Muscle layer of colon (tissue), 2 donors: ENCODE results near the gene C14orf132.

ENCODE experiments used
- H3K27ac ChIP-seq: one replicate; pipeline ENCODE4 v1.7.0; 2013; ENCODE audit warnings: low read depth, mild to moderate bottlenecking, low read length, moderate library complexity
- H3K27me3 ChIP-seq, 2 donors: one replicate each; pipeline ENCODE4 v1.7.0; 2013; ENCODE audit warnings: low read length in 2 of 2, mild to moderate bottlenecking in 2 of 2; ENCODE audit not compliant: insufficient read depth in 2 of 2, control insufficient read depth in 1 of 2
- H3K36me3 ChIP-seq: one replicate; pipeline ENCODE4 v1.7.0; 2013; ENCODE audit warnings: mild to moderate bottlenecking, low read length; ENCODE audit not compliant: insufficient read depth
- H3K4me1 ChIP-seq: one replicate; pipeline ENCODE4 v1.7.0; 2013; ENCODE audit warnings: mild to moderate bottlenecking, low read length; ENCODE audit not compliant: insufficient read depth
- H3K4me3 ChIP-seq, 2 donors: one replicate each; pipeline ENCODE4 v1.7.0; 2013; ENCODE audit warnings: low read length in 2 of 2, low read depth in 1 of 2, mild to moderate bottlenecking in 1 of 2, moderate library complexity in 1 of 2
- H3K9ac ChIP-seq: one replicate; pipeline ENCODE4 v1.7.0; 2013; ENCODE audit warnings: low read length
- H3K9me3 ChIP-seq: one replicate; pipeline ENCODE4 v1.7.0; 2013; ENCODE audit warnings: mild to moderate bottlenecking, low read length
- donor health status: abdominal sarcoma.
- donor health status: Adenocarcinoma of cecum.

The C14orf132 gene

GRCh38 chr14:96088911-96089310 is 49.7 kb downstream of the C14orf132 start:
- H3K27ac ChIP-seq, result no peak overlapping the region
- H3K4me1 ChIP-seq, result peaks cover 11% of the 10 kb centered on the region
- H3K36me3 ChIP-seq, result peaks cover 16% of the 10 kb centered on the region
- no peak overlapping the region for H3K4me3 ChIP-seq
- H3K27me3 ChIP-seq, result no peaks in the 10 kb centered on the region
- no peak overlapping the region for H3K9ac ChIP-seq
- H3K9me3 ChIP-seq, result no peaks in the 10 kb centered on the region

DNA sequence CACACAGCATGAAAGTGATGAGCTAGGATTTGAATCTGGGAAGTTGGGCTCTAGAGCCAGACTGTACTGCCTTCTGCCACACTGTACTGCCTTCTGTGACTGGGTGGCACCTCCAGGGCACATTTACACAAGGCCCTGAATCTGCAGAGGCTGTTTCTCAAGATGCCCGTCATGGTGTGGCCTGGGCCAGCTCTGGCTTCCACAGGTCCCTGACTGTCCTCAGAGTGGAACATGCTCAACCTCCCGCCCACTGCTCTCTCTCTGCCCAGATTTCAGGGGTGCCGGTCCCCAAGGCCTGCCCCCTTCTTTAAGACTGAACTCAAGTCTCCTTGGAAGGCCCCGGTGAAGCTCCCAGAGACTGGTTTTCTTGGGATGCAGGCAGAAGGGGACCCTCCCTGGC is 50.2 kb downstream of the C14orf132 start:
- Histone ChIP-seq H3K9me3 (no peaks in the 10 kb centered on the region), H3K36me3 (peaks cover 16% of the 10 kb centered on the region), H3K27ac (no peak overlapping the region), H3K9ac (no peak overlapping the region), H3K4me3 (no peak overlapping the region), H3K27me3 (no peaks in the 10 kb centered on the region), H3K4me1 (peaks cover 11% of the 10 kb centered on the region)

- H3K9ac ChIP-seq, result no peak overlapping the region
- no peak overlapping the region for H3K4me3 ChIP-seq
- H3K4me1 ChIP-seq, result peaks cover 11% of the 10 kb centered on the region
- no peak overlapping the region for H3K27ac ChIP-seq
- no peaks in the 10 kb centered on the region for H3K27me3 ChIP-seq
- H3K9me3 ChIP-seq, result no peaks in the 10 kb centered on the region
- peaks cover 16% of the 10 kb centered on the region for H3K36me3 ChIP-seq
Measured at GRCh38 chr14:96090441-96091148, 51.4 kb downstream of the C14orf132 start.

DNA sequence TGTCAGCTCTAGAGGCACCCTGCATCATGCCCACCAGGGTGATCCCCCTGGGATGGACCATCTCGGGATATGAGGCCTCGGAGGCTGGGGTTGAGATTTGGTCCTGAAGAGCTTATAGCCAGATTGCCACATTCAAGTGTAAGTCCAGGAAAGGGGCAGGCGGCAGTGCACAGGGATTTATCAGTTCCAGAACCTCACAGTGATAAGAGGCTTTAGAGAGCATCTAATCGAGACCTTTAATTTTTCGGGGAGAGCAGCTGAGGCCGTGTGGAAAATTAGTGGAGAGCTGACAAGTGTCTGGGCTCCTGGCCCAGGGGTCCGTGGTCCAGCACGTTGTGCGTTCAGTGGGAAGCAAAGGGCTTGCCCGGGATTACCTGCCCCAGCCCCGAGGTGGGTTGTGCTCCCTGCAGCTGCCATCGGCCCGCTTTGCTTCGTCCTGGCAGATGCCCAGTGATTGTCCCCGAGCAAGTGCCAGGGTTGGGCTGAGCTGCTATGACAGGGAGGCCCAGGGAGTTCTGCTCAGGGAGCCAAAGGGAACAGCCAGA is 52.1 kb downstream of the C14orf132 start:
- Histone ChIP-seq H3K9me3 (no peaks in the 10 kb centered on the region), H3K27ac (no peak overlapping the region), H3K4me3 (no peak overlapping the region), H3K4me1 (peaks cover 11% of the 10 kb centered on the region), H3K27me3 (no peaks in the 10 kb centered on the region), H3K36me3 (peaks cover 16% of the 10 kb centered on the region), H3K9ac (no peak overlapping the region)

DNA sequence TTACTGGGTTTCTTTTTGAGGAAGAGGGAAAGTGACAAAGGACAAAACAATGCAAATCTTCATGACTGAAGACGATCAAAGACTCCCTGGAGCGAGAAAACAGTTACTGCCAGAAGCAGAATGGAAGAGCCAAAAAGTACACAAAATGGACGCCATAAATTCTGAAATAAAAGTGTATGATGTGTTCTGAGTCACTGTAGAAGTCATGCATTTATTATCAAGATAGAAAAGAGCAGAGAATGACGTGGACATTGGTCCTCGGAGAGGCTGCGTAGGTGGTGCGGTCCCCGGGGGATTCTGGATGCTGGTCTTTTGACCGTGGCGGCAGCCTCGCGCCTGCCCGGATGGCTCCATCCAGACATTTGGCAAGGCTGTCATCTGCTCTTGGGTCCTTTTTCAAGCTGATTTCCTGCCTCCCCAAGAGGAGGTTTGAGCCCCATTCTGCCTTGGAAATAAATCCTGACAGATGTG is 52.8 kb downstream of the C14orf132 start:
- Histone ChIP-seq H3K4me3 (no peak overlapping the region), H3K9me3 (no peaks in the 10 kb centered on the region), H3K9ac (no peak overlapping the region), H3K27me3 (no peaks in the 10 kb centered on the region), H3K36me3 (peaks cover 10% of the 10 kb centered on the region), H3K27ac (no peak overlapping the region), H3K4me1 (peaks cover 11% of the 10 kb centered on the region)

DNA sequence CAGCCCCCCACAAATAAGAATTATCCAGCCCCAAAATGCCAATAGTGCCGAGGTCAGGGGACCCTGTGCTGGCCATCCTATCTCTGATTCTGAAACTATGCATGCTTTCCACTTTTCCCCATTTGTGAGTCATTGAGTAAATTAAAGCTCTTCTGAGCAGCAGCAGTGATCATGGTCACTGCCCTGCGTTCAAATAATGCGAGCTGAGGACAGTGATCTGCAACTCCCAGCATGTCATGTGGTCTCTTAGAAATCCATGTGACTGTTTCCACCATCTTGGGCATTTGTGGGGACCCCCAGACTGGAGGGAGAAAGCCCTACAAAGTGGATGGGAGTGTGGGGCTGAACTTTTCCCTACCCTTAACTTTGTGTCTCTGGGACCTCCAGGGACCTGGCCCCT is 53.8 kb downstream of the C14orf132 start:
- Histone ChIP-seq H3K9me3 (no peaks in the 10 kb centered on the region), H3K4me1 (peaks cover 11% of the 10 kb centered on the region), H3K27ac (no peak overlapping the region), H3K27me3 (no peaks in the 10 kb centered on the region), H3K9ac (no peak overlapping the region), H3K36me3 (peaks cover 7% of the 10 kb centered on the region), H3K4me3 (no peak overlapping the region)

DNA sequence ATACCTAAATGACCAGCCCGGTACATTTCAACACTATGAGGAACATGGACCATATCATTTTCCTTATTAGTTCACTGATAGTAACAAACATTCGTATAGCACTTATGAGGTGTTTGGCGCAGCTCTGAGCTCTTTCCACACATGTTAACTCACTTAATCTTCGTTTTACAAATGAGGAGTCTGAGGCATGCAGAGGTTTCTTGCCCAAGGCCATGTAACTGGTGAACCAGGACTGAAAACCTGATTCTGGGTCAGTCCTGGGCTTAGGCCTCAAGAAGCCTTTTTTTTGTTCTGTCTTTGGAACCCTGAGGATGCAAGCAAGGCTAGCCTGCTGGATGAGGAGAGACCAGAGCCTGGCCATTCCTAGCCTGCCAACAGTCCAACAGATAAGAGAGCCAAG is 55.0 kb downstream of the C14orf132 start:
- Histone ChIP-seq H3K4me1 (peaks cover 11% of the 10 kb centered on the region), H3K9ac (no peak overlapping the region), H3K4me3 (no peak overlapping the region), H3K27me3 (no peaks in the 10 kb centered on the region), H3K9me3 (no peaks in the 10 kb centered on the region), H3K27ac (no peak overlapping the region), H3K36me3 (no peaks in the 10 kb centered on the region)

DNA sequence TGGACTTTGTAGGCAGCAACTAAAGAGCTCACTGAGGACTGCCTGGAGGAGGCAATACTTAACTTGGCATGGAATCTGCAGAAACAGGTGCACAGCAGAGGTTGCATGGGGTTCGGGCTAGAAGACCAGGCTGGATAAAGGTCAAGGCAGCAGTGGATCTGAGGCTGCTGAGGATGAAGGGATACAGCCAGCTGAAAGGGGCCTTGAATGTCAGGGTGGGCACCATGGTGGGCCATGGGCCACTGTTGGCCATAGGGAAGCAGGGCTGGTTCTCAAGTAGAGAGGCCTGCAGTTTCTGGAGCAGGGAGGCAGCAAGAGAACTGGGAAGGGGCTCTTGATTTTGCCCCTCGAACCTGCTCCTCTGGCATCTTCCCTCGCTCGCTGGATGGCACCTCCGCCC is 55.5 kb downstream of the C14orf132 start:
- no peaks in the 10 kb centered on the region for H3K27me3 ChIP-seq
- no peaks in the 10 kb centered on the region for H3K36me3 ChIP-seq
- H3K27ac ChIP-seq, result no peak overlapping the region
- no peak overlapping the region for H3K4me3 ChIP-seq
- H3K4me1 ChIP-seq, result peaks cover 11% of the 10 kb centered on the region
- H3K9me3 ChIP-seq, result no peaks in the 10 kb centered on the region
- no peak overlapping the region for H3K9ac ChIP-seq

GRCh38 chr14:96095058-96095457 is 55.9 kb downstream of the C14orf132 start:
- Histone ChIP-seq H3K4me3 (no peak overlapping the region), H3K4me1 (peaks cover 11% of the 10 kb centered on the region), H3K36me3 (no peaks in the 10 kb centered on the region), H3K27ac (no peak overlapping the region), H3K9ac (no peak overlapping the region), H3K27me3 (no peaks in the 10 kb centered on the region), H3K9me3 (no peaks in the 10 kb centered on the region)

- Histone ChIP-seq H3K27ac (no peak overlapping the region), H3K36me3 (no peaks in the 10 kb centered on the region), H3K27me3 (no peaks in the 10 kb centered on the region), H3K9me3 (no peaks in the 10 kb centered on the region), H3K4me1 (peaks cover 10% of the 10 kb centered on the region), H3K9ac (no peak overlapping the region), H3K4me3 (no peak overlapping the region)
Measured at GRCh38 chr14:96095581-96096476, 56.7 kb downstream of the C14orf132 start.
